H1 (cell line): ENCODE measurements around the gene OSBP. TPM values are rescaled to one million over a fixed set of nuclear protein-coding genes. Genes with fewer than 3 reads are reported as not detected.

Source experiments
- CEBPB ChIP-seq: IDR thresholded peaks from 2 replicates; pipeline ENCODE4 v1.6.1; 2012; ENCODE audit warnings: low read depth, low read length
- KDM1A ChIP-seq: fragments of 200-600, 300-600 bp; sonication (generic); IDR thresholded peaks from 2 replicates; pipeline ENCODE4 v1.7.1; 2016; ENCODE audit warnings: mild to moderate bottlenecking, low read length, borderline replicate concordance
- NRF1 ChIP-seq: IDR thresholded peaks from 2 replicates; pipeline ENCODE4 v1.6.1; 2011; ENCODE audit warnings: mild to moderate bottlenecking, low read depth, low read length, improper control_type of control experiment
- SAP30 ChIP-seq: fragments of 300-600 bp; sonication (generic); IDR thresholded peaks from 2 replicates; pipeline ENCODE4 v1.7.1; 2012; ENCODE audit warnings: low read length, moderate library complexity, mild to moderate bottlenecking, inconsistent platforms; ENCODE audit not compliant: insufficient read depth, insufficient replicate concordance
- SP4 ChIP-seq: IDR thresholded peaks from 2 replicates; pipeline ENCODE4 v1.6.1; 2012; ENCODE audit warnings: low read length, inconsistent platforms
- USF2 ChIP-seq: IDR thresholded peaks from 2 replicates; pipeline ENCODE4 v1.6.1; 2011; ENCODE audit warnings: low read length, improper control_type of control experiment
- YY1 ChIP-seq: IDR thresholded peaks from 2 replicates; pipeline ENCODE4 v1.6.1; 2011; ENCODE audit warnings: low read depth, mild to moderate bottlenecking, low read length
- polyA plus RNA-seq, 7 experiments: library from polyadenylated mRNA; depleted of rRNA in 3 of 7; stranded (reverse) in 5 of 7; unstranded in 2 of 7; fragments of >200 nt in 5 of 7; fragments of 200-250 nt in 2 of 7; gene quantifications; 1 replicate in 5 of 7; 2 replicates in 1 of 7; 4 replicates in 1 of 7; pipeline versions ENCODE4 v1.2.1 to v1.2.3, GENCODE V29; 2011 to 2013; ENCODE audit warnings: missing spikeins in 2 of 7, mixed read lengths in 2 of 7
- total RNA-seq: library from RNA; stranded (reverse); fragmentation: NEBNext Ultra II Directional; extraction: Animal tissue kit (Norgen Biotek cat#: 25700); gene quantifications from 2 replicates; pipeline ENCODE4 v1.2.1, GENCODE V29; 2021

OSBP gene
- total and polyA plus RNA-seq, 2 of the 8 experiments (the other 6 are each of a cell fraction or from before 2014, with no cell fraction given), result 13.2 to 43.1 TPM

GRCh38 chr11:59617876-59618275 lies 2.3 kb upstream of the OSBP start (continued):
- TF ChIP-seq SAP30 (no peak), YY1 (no peak), SP4 (no peak), NRF1 (no peak), CEBPB (no peak), KDM1A (no peak), USF2 (no peak)
